Measurements from ENCODE around the gene TTC6. TPM values are rescaled to one million over a fixed set of nuclear protein-coding genes. Genes with fewer than 3 reads are reported as not detected.

TTC6 gene
- total RNA-seq, 4 donors from 2014 or later = not detected

GRCh38 chr14:37598747-37599506 lies 3.5 kb downstream of the TTC6 start:
- H3K27ac ChIP-seq = no peak overlapping the region
- no peak for ATAC-seq
- H3K4me1 ChIP-seq = peaks cover 15 to 29% of the 10 kb centered on the region in 2 donors
- no peaks in the 10 kb centered on the region for H3K9me3 ChIP-seq
- DNase-seq = no peak
- in situ Hi-C loops (cut with MboI; ENCODE audit: low sequenced_read_pairs in 4 of 4) (loop anchor here in 2 of 4 donors (25.0 kb wide), 2 partner anchors 937 to 1087 kb away; partner anchors contain the start of genes NKX2-1 (in 1 of the 2) and PAX9 (in 1 of the 2)), intact Hi-C loops (cut with DNase I; ENCODE audit: low total_unique reads) (loop anchor here (10.0 kb wide), 1 partner anchor 1104 kb away; no protein-coding TSS in a partner anchor)
- peaks cover 97 to 98% (median 97%) of the 10 kb centered on the region in 3 donors for H3K27me3 ChIP-seq
- peak overlapping the region in 3 of 4 donors; percentile 6 to 40 (median 15) for H3K4me3 ChIP-seq
- TF ChIP-seq POLR2A (IDR thresholded peaks at IDR 0.05) = no peak
- TF ChIP-seq, protein P1, sequence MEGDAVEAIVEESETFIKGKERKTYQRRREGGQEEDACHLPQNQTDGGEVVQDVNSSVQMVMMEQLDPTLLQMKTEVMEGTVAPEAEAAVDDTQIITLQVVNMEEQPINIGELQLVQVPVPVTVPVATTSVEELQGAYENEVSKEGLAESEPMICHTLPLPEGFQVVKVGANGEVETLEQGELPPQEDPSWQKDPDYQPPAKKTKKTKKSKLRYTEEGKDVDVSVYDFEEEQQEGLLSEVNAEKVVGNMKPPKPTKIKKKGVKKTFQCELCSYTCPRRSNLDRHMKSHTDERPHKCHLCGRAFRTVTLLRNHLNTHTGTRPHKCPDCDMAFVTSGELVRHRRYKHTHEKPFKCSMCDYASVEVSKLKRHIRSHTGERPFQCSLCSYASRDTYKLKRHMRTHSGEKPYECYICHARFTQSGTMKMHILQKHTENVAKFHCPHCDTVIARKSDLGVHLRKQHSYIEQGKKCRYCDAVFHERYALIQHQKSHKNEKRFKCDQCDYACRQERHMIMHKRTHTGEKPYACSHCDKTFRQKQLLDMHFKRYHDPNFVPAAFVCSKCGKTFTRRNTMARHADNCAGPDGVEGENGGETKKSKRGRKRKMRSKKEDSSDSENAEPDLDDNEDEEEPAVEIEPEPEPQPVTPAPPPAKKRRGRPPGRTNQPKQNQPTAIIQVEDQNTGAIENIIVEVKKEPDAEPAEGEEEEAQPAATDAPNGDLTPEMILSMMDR (IDR thresholded peaks at IDR 0.05 in 4 of 5, conservative IDR thresholded peaks at IDR 0.05 in 1 of 5) = no peak
- no peaks in the 10 kb centered on the region for H3K36me3 ChIP-seq

- Histone ChIP-seq H3K4me1 (peaks cover 9 to 24% of the 10 kb centered on the region in 2 donors), H3K4me3 (peak overlapping the region in 1 of 4 donors; percentile 40), H3K9me3 (no peaks in the 10 kb centered on the region), H3K36me3 (no peaks in the 10 kb centered on the region), H3K27ac (no peak overlapping the region), H3K27me3 (peaks cover 97 to 98% (median 97%) of the 10 kb centered on the region in 3 donors)
- DNase-seq = no peak
- in situ Hi-C loops (cut with MboI; ENCODE audit: low sequenced_read_pairs in 4 of 4) (loop anchor here in 2 of 4 donors (25.0 kb wide), 2 partner anchors 937 to 1087 kb away; partner anchors contain the start of genes PAX9 (in 2 of the 2) and NKX2-1 (in 1 of the 2)), intact Hi-C loops (cut with DNase I; ENCODE audit: low total_unique reads) (loop anchor here (10.0 kb wide), 1 partner anchor 1105 kb away; no protein-coding TSS in a partner anchor)
- TF ChIP-seq POLR2A (IDR thresholded peaks at IDR 0.05) = no peak
- TF ChIP-seq, protein P1 (IDR thresholded peaks at IDR 0.05 in 4 of 5, conservative IDR thresholded peaks at IDR 0.05 in 1 of 5) = no peak
- no peak for ATAC-seq
These were observed 4.3 kb downstream of the TTC6 start for GRCh38 chr14:37599507-37600368.

GRCh38 chr14:37600880-37601741 lies 5.7 kb downstream of the TTC6 start:
- H3K9me3 ChIP-seq = no peaks in the 10 kb centered on the region
- H3K4me1 ChIP-seq = peaks cover 0 to 16% of the 10 kb centered on the region in 2 donors
- no peak overlapping the region for H3K27ac ChIP-seq
- H3K36me3 ChIP-seq = no peaks in the 10 kb centered on the region
- peaks cover 87 to 99% (median 96%) of the 10 kb centered on the region in 3 donors for H3K27me3 ChIP-seq
- intact Hi-C loops (cut with DNase I; ENCODE audit: low total_unique reads) = no loop called here
- H3K4me3 ChIP-seq = no peak overlapping the region
- ATAC-seq (no peak), DNase-seq (no peak)
- in situ Hi-C loops (cut with MboI; ENCODE audit: low sequenced_read_pairs in 4 of 4) = loop anchor here in 1 of 4 donors (25.0 kb wide), 1 partner anchor 939 kb away; the partner anchor contains the start of gene PAX9
- TF ChIP-seq, protein P1 (IDR thresholded peaks at IDR 0.05 in 4 of 5, conservative IDR thresholded peaks at IDR 0.05 in 1 of 5) = no peak
- TF ChIP-seq POLR2A (IDR thresholded peaks at IDR 0.05) = no peak

DNA sequence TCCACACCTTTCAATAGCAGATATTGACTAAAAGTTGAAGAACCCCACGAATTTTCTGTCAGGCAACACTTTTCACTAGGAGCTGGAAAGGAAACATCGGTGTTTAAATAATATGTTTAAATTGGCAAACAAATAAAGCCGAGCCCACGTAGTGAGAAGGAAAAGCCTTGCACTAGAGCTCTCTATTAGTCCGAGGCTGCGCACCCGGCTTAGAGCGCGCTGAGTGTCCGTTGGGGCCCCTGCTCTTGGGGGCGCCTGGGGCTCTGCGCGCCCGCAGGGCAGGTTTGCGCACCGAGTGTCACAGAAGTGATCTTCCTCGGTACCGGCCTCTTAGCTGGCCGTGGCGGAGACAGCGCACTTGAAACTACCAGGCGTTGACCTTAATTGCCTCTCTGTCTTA lies 6.4 kb downstream of the TTC6 start:
- in situ Hi-C loops (cut with MboI; ENCODE audit: low sequenced_read_pairs in 4 of 4) = loop anchor here in 1 of 4 donors (25.0 kb wide), 1 partner anchor 940 kb away; the partner anchor contains the start of gene PAX9
- TF ChIP-seq, protein P1 (IDR thresholded peaks at IDR 0.05 in 4 of 5, conservative IDR thresholded peaks at IDR 0.05 in 1 of 5) = no peak
- TF ChIP-seq POLR2A (IDR thresholded peaks at IDR 0.05) = no peak
- ATAC-seq = no peak

More for the DNA sequence above, 6.4 kb downstream of the TTC6 start:
- intact Hi-C loops (cut with DNase I; ENCODE audit: low total_unique reads) = no loop called here
- DNase-seq = no peak
- Histone ChIP-seq H3K4me3 (no peak overlapping the region), H3K36me3 (no peaks in the 10 kb centered on the region), H3K27ac (no peak overlapping the region), H3K9me3 (no peaks in the 10 kb centered on the region), H3K27me3 (peaks cover 80 to 93% (median 91%) of the 10 kb centered on the region in 3 donors), H3K4me1 (peaks cover 0 to 16% of the 10 kb centered on the region in 2 donors)

Measured in gastrocnemius medialis (tissue), 4 donors.